Fibroblast of lung (primary cell): ENCODE results near the gene RSPH9. TPM values are rescaled to one million over a fixed set of nuclear protein-coding genes. Genes with fewer than 3 reads are reported as not detected.

Experiments used
- DNase-seq, 2 donors: peaks; one replicate each; pipeline versions ENCODE4 v3.0.0 to v3.0.0-alpha.2; 2010; ENCODE audit warnings: low read depth in 2 of 2
- H2AFZ ChIP-seq: 2 replicates; pipeline ENCODE4 v1.5.1; 2012; ENCODE audit warnings: low read length, control low read depth, inconsistent platforms
- H3K27ac ChIP-seq: 2 replicates; pipeline ENCODE4 v1.5.1; 2011; ENCODE audit warnings: low read length, control low read depth; ENCODE audit not compliant: insufficient read depth
- H3K27me3 ChIP-seq: 2 replicates; pipeline ENCODE4 v1.5.1; 2011; ENCODE audit warnings: mild to moderate bottlenecking, low read length; ENCODE audit not compliant: control insufficient read depth, insufficient read depth
- H3K36me3 ChIP-seq: 2 replicates; pipeline ENCODE4 v1.5.1; 2011; ENCODE audit warnings: low read length; ENCODE audit not compliant: control insufficient read depth, insufficient read depth
- H3K4me1 ChIP-seq: 2 replicates; pipeline ENCODE4 v1.5.1; 2011; ENCODE audit warnings: low read length; ENCODE audit not compliant: control insufficient read depth, insufficient read depth; ENCODE audit errors: extremely low read depth
- H3K4me2 ChIP-seq: 2 replicates; pipeline ENCODE4 v1.5.1; 2011; ENCODE audit warnings: low read length, control low read depth; ENCODE audit not compliant: insufficient read depth; ENCODE audit errors: extremely low read depth
- H3K4me3 ChIP-seq, 4 experiments: fragments of 200-600 bp in 1 of 4; sonication (generic) in 1 of 4; replicated peaks in 1 of 4; 2 replicates each; pipeline ENCODE4 v1.5.1; 2011 to 2016; ENCODE audit warnings: low read length in 4 of 4, low read depth in 3 of 4, mild to moderate bottlenecking in 3 of 4, control low read depth in 2 of 4, inconsistent platforms in 1 of 4, mixed read lengths in 1 of 4; ENCODE audit not compliant: insufficient read depth in 1 of 4; ENCODE audit errors: control extremely low read depth in 1 of 4
- H3K79me2 ChIP-seq: 2 replicates; pipeline ENCODE4 v1.5.1; 2012; ENCODE audit warnings: mild to moderate bottlenecking, low read length, inconsistent platforms; ENCODE audit not compliant: control insufficient read depth, insufficient read depth
- H3K9ac ChIP-seq: 2 replicates; pipeline ENCODE4 v1.5.1; 2011; ENCODE audit warnings: mild to moderate bottlenecking, low read length, control low read depth; ENCODE audit not compliant: insufficient read depth
- H3K9me3 ChIP-seq: 2 replicates; pipeline ENCODE4 v1.5.1; 2012; ENCODE audit warnings: low read depth, low read length; ENCODE audit not compliant: control insufficient read depth, insufficient read depth
- H4K20me1 ChIP-seq: 2 replicates; pipeline ENCODE4 v1.5.1; 2011; ENCODE audit warnings: low read length; ENCODE audit not compliant: control insufficient read depth, insufficient read depth; ENCODE audit errors: extremely low read depth
- EZH2 ChIP-seq: IDR thresholded peaks from 2 replicates; pipeline ENCODE4 v1.5.1; 2012; ENCODE audit warnings: low read length, control low read depth, mild to moderate bottlenecking; ENCODE audit errors: missing control alignments
- polyA plus RNA-seq, 2 donors: library from polyadenylated mRNA; depleted of rRNA in 1 of 2; stranded (reverse) in 1 of 2; unstranded in 1 of 2; fragments of >200 nt; gene quantifications; 2 replicates each; pipeline ENCODE4 v1.2.1, GENCODE V29; 2011 to 2012; ENCODE audit warnings: missing spikeins in 1 of 2
- total RNA-seq: library from RNA; depleted of rRNA; stranded (reverse); fragments of >200 nt; gene quantifications from 2 replicates; pipeline ENCODE4 v1.2.1, GENCODE V29; 2014
- TF ChIP-seq, protein P1 (sequence below), 2 donors: IDR thresholded peaks in 1 of 2; conservative IDR thresholded peaks in 1 of 2; 1 replicate in 1 of 2; 2 replicates in 1 of 2; pipeline ENCODE4 v1.5.1; 2011 to 2012; ENCODE audit warnings: low read length in 2 of 2, control low read depth in 1 of 2, inconsistent platforms in 1 of 2, low read depth in 1 of 2, mild to moderate bottlenecking in 1 of 2

The RSPH9 gene
- total and polyA plus RNA-seq, 2 donors (not counting 1 experiment from before 2014, with no cell fraction given), result 0.87 to 1.7 TPM

DNA sequence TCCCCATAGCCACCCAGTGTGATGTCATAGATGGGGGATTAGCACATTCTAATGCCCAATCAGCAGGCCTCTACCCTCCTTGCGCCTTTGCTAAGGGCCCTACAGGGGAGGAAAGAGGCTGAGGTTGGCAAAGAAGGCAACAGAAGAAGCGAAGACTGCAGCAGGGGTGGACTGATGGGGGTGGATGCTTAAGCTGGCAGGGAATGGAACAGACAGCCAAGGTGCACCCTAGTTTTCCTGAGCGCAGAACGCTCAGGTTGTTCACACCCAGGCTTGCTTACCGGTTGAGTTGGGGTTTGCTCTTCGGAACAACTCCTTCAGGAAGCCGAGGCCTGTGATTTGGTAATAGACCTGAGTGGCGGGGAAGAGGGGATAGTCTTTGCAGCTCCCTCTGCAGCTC is 30.1 kb downstream of the RSPH9 start:
- no peaks in the 10 kb centered on the region for H4K20me1 ChIP-seq
- no peak overlapping the region for H3K4me3 ChIP-seq
- DNase-seq, result no peak
- peaks cover 31% of the 10 kb centered on the region for H3K36me3 ChIP-seq
- no peak overlapping the region for H2AFZ ChIP-seq
- no peaks in the 10 kb centered on the region for H3K79me2 ChIP-seq
- no peaks in the 10 kb centered on the region for H3K27me3 ChIP-seq
- H3K9ac ChIP-seq, result no peak overlapping the region
- peaks cover 8% of the 10 kb centered on the region for H3K4me1 ChIP-seq
- no peak overlapping the region for H3K4me2 ChIP-seq
- no peak overlapping the region for H3K27ac ChIP-seq
- no peaks in the 10 kb centered on the region for H3K9me3 ChIP-seq
- TF ChIP-seq EZH2, result no peak
- TF ChIP-seq, protein P1, sequence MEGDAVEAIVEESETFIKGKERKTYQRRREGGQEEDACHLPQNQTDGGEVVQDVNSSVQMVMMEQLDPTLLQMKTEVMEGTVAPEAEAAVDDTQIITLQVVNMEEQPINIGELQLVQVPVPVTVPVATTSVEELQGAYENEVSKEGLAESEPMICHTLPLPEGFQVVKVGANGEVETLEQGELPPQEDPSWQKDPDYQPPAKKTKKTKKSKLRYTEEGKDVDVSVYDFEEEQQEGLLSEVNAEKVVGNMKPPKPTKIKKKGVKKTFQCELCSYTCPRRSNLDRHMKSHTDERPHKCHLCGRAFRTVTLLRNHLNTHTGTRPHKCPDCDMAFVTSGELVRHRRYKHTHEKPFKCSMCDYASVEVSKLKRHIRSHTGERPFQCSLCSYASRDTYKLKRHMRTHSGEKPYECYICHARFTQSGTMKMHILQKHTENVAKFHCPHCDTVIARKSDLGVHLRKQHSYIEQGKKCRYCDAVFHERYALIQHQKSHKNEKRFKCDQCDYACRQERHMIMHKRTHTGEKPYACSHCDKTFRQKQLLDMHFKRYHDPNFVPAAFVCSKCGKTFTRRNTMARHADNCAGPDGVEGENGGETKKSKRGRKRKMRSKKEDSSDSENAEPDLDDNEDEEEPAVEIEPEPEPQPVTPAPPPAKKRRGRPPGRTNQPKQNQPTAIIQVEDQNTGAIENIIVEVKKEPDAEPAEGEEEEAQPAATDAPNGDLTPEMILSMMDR (conservative IDR thresholded peaks at IDR 0.05 in 1 of 2, IDR thresholded peaks at IDR 0.05 in 1 of 2; ENCODE audit: low read depth in 1 of 2, low read length in 2 of 2), result no peak

DNA sequence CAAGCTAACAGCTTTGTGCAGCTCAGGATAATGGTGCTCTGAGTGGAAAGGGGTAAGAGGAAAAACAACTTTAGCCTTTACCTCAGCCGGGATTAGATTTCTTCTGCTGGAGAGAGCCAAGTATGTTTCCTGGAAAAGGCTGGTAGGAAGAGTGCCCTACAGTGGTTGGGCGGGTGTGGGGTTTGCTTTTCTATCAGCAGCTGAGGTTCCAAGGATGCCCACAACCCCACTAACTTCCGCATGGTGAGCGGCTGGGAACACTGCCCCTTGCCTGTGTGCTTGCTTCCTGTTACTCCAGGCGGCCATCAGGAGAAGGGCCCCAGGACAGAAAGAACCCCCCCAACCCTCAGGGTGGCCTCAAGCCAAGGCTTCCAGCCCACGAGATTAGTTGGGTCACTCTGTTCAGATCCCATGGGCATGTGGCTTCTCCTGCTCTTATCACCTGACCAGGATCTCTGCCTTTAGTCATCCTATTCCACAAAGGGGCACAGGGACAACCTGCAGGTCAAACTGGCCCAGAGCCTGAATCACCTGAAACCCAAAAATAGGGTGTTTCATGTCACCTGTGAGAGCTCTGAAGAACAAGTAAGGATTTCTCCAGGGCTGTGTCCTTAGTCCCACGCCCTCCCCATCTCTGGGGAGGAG is 32.2 kb downstream of the RSPH9 start:
- peaks cover 22% of the 10 kb centered on the region for H3K36me3 ChIP-seq

DNA sequence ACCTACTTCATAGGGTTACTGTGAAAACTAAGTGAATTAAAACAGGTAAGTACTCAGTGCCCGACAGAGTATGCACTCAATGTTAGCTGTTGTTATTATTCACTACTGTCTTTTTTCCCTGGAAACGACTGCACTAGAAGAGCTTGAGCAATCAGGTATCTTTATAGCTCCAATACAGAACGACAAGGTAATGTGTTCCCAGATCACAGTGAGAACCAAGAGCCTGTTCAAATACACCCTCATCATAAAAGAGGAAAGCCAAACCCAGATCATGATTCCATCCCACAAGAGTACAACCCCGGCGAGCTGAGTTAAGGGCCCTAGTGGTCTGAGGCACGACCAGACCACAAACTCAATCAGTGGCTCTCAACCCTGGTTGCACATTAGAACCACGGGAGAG is 32.9 kb downstream of the RSPH9 start:
- no peaks in the 10 kb centered on the region for H3K27me3 ChIP-seq
- no peaks in the 10 kb centered on the region for H4K20me1 ChIP-seq
- no peaks in the 10 kb centered on the region for H3K9me3 ChIP-seq
- H3K4me1 ChIP-seq, result peaks cover 8% of the 10 kb centered on the region
- no peak for DNase-seq
- TF ChIP-seq EZH2, result no peak
- TF ChIP-seq, protein P1 (conservative IDR thresholded peaks at IDR 0.05 in 1 of 2, IDR thresholded peaks at IDR 0.05 in 1 of 2; ENCODE audit: low read depth in 1 of 2, low read length in 2 of 2), result no peak
- H3K4me2 ChIP-seq, result no peak overlapping the region
- no peak overlapping the region for H3K9ac ChIP-seq
- no peak overlapping the region for H3K27ac ChIP-seq
- peaks cover 7% of the 10 kb centered on the region for H3K79me2 ChIP-seq
- H3K4me3 ChIP-seq, result no peak overlapping the region
- H2AFZ ChIP-seq, result no peak overlapping the region
- H3K36me3 ChIP-seq, result peaks cover 21% of the 10 kb centered on the region

More for the DNA sequence above, 32.2 kb downstream of the RSPH9 start:
- H3K9me3 ChIP-seq, result no peaks in the 10 kb centered on the region
- TF ChIP-seq, protein P1 (conservative IDR thresholded peaks at IDR 0.05 in 1 of 2, IDR thresholded peaks at IDR 0.05 in 1 of 2; ENCODE audit: low read depth in 1 of 2, low read length in 2 of 2), result no peak
- TF ChIP-seq EZH2, result no peak
- H3K4me3 ChIP-seq, result no peak overlapping the region
- H3K4me1 ChIP-seq, result peaks cover 8% of the 10 kb centered on the region
- H3K9ac ChIP-seq, result no peak overlapping the region
- no peaks in the 10 kb centered on the region for H3K27me3 ChIP-seq
- DNase-seq, result no peak
- H3K79me2 ChIP-seq, result peaks cover 4% of the 10 kb centered on the region
- no peak overlapping the region for H2AFZ ChIP-seq
- H3K4me2 ChIP-seq, result no peak overlapping the region
- no peak overlapping the region for H3K27ac ChIP-seq
- no peaks in the 10 kb centered on the region for H4K20me1 ChIP-seq
